Left hindlimb (tissue), 1 donor: ENCODE measurements around the gene APOF.
"Not testable (repeated sequence)": the region's sequence is repeated elsewhere in the genome, so short reads cannot be mapped to it uniquely, and the experiment has no call there.

Experiments
- DNase-seq: peaks from one replicate; pipeline ENCODE4 v3.0.0-alpha.2; 2018

The APOF gene

GRCh38 chr12:56330936-56331490 is 31.6 kb downstream of the APOF start:
- DNase-seq = no peak

GRCh38 chr12:56326533-56326932 is 36.1 kb downstream of the APOF start:
- DNase-seq = no peak

- no peak for DNase-seq
Observed at GRCh38 chr12:56326126-56326525, 36.5 kb downstream of the APOF start.

GRCh38 chr12:56324206-56324605 is 38.5 kb downstream of the APOF start:
- DNase-seq = no peak

- DNase-seq = not testable (repeated sequence)
Observed at GRCh38 chr12:56321610-56322009, 41.0 kb downstream of the APOF start.

GRCh38 chr12:56321027-56321426 is 41.6 kb downstream of the APOF start:
- DNase-seq = no peak

GRCh38 chr12:56317675-56318074 is 45.0 kb downstream of the APOF start:
- DNase-seq = no peak

- DNase-seq = peak; percentile 98
Observed at GRCh38 chr12:56315622-56316473, 46.8 kb downstream of the APOF start, which contains the start of gene CNPY2. Gene CNPY2, minus strand, starts transcription at chr12:56315988. Its CDS starts 771 bp downstream, at chr12:56315217.

GRCh38 chr12:56315249-56315621 is 47.4 kb downstream of the APOF start:
- DNase-seq = no peak

GRCh38 chr12:56311003-56311402 is 51.7 kb downstream of the APOF start:
- DNase-seq = no peak
